Bronchial epithelial cell (primary cell): ENCODE measurements around the gene SLC25A13. TPM values are rescaled to one million over a fixed set of nuclear protein-coding genes. Genes with fewer than 3 reads are reported as not detected.

Source experiments
- DNase-seq: peaks from one replicate; pipeline ENCODE4 v3.0.0-alpha.2; 2010; ENCODE audit warnings: low read depth
- FAIRE-seq: peaks from 2 replicates; lab custom pipeline; 2011; peaks lifted over from hg19 to GRCh38; lab: Jason Lieb, UNC
- H3K27me3 ChIP-seq: 2 replicates; pipeline ENCODE4 v1.5.1; 2011; ENCODE audit warnings: low read length; ENCODE audit not compliant: control insufficient read depth, insufficient read depth
- H3K36me3 ChIP-seq: 2 replicates; pipeline ENCODE4 v1.5.1; 2011; ENCODE audit warnings: low read length; ENCODE audit not compliant: control insufficient read depth, insufficient read depth
- H3K4me3 ChIP-seq: 2 replicates; pipeline ENCODE4 v1.5.1; 2011; ENCODE audit warnings: mild to moderate bottlenecking, low read depth, low read length, control low read depth
- total RNA-seq: library from RNA; depleted of rRNA; stranded (reverse); fragments of >200 nt; gene quantifications from 2 replicates; pipeline ENCODE4 v1.2.1, GENCODE V29; 2014
- TF ChIP-seq, protein P1 (sequence below): IDR thresholded peaks from 2 replicates; pipeline ENCODE4 v1.5.1; 2011; ENCODE audit warnings: mild to moderate bottlenecking, moderate library complexity, low read length, control low read depth, inconsistent platforms; ENCODE audit not compliant: insufficient read depth, severe bottlenecking

Gene SLC25A13
- total RNA-seq, 1 donor from 2014 or later: 16.6 TPM

DNA sequence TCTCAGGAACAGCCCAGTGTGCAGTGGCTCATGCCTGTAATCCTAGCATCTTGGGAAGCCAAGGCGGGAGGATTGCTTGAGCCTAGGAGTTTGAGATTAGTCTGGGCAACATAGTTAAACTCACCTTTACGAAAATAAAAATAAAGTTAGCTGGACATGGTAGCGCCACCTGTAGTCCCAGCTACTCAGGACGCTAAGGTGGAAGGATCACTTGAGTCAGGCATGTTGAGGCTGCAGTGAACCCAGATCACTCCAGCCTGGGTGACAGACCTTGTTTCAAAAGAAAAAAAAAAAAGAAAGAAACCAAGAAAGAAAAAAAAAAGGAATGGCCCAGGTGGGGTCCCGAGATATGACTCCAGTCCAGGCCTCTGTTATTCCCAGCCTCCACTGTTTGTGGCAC, 96.6 kb downstream of the SLC25A13 start:
- FAIRE-seq (no peak), DNase-seq (no peak)
- no peaks in the 10 kb centered on the region for H3K27me3 ChIP-seq
- H3K4me3 ChIP-seq: no peak overlapping the region
- TF ChIP-seq, protein P1, sequence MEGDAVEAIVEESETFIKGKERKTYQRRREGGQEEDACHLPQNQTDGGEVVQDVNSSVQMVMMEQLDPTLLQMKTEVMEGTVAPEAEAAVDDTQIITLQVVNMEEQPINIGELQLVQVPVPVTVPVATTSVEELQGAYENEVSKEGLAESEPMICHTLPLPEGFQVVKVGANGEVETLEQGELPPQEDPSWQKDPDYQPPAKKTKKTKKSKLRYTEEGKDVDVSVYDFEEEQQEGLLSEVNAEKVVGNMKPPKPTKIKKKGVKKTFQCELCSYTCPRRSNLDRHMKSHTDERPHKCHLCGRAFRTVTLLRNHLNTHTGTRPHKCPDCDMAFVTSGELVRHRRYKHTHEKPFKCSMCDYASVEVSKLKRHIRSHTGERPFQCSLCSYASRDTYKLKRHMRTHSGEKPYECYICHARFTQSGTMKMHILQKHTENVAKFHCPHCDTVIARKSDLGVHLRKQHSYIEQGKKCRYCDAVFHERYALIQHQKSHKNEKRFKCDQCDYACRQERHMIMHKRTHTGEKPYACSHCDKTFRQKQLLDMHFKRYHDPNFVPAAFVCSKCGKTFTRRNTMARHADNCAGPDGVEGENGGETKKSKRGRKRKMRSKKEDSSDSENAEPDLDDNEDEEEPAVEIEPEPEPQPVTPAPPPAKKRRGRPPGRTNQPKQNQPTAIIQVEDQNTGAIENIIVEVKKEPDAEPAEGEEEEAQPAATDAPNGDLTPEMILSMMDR: no peak
- H3K36me3 ChIP-seq: peaks cover 1% of the 10 kb centered on the region

DNA sequence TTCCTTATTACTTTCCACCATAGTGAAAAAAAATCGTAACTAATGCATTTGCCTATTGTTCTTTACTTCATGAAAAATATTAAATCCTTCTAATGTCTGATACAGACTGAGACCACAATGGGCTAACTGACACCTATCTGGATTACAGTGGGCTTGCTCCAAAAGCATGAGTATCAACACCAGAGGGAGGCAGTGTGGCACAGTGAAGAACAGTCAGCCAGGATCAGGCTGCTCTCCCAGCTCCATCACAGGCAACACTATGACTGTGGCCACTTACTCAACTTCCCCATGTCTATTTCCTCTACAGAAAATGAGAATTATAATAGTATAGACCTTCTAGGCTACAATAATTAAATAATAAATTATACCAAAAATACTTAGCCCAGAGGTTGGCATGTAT, 97.2 kb downstream of the SLC25A13 start:
- FAIRE-seq (no peak), DNase-seq (peak; percentile 28)
- H3K36me3 ChIP-seq: peaks cover 1% of the 10 kb centered on the region
- TF ChIP-seq, protein P1: no peak
- no peaks in the 10 kb centered on the region for H3K27me3 ChIP-seq
- H3K4me3 ChIP-seq: no peak overlapping the region

DNA sequence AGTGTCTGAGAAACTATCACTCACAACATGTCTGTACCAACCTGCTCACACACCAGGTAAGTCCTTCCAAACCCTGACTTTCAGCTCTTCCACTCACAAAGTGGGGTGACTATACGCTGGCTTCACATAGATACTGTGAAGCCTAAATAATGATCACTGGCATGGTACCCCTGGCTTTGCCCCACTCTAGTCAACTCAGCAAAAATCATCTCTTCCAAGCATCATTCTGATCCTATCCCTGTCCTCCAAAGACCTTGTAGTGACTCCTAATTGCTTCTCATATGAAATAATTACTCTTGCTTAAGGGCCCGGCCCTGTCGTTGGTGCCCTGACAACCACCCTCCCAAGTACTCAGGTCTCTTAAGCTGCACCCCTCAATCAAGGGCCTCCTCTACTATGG, 97.8 kb downstream of the SLC25A13 start:
- peaks cover 1% of the 10 kb centered on the region for H3K36me3 ChIP-seq
- no peaks in the 10 kb centered on the region for H3K27me3 ChIP-seq
- FAIRE-seq (no peak), DNase-seq (no peak)
- TF ChIP-seq, protein P1: no peak
- H3K4me3 ChIP-seq: no peak overlapping the region

DNA sequence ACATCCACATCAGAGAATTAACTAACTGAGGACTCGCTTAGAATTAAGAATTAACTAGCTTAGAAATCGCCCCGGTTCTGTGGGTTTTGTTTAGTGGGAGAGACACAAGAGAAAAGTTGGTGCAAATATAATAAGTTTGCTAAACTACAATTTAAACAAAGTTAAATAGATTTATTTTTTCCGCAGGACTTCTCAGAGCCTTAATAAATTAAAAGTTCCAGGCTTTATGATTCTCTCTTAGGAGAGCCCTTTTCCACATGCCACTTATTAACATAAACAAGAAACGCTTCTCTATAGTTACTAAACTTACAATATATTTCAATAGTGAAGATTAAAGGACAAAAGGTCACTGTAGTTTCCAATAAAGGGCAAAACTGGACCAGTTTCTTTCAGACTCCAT, 100.0 kb downstream of the SLC25A13 start:
- DNase-seq: no peak
- TF ChIP-seq, protein P1: no peak

DNA sequence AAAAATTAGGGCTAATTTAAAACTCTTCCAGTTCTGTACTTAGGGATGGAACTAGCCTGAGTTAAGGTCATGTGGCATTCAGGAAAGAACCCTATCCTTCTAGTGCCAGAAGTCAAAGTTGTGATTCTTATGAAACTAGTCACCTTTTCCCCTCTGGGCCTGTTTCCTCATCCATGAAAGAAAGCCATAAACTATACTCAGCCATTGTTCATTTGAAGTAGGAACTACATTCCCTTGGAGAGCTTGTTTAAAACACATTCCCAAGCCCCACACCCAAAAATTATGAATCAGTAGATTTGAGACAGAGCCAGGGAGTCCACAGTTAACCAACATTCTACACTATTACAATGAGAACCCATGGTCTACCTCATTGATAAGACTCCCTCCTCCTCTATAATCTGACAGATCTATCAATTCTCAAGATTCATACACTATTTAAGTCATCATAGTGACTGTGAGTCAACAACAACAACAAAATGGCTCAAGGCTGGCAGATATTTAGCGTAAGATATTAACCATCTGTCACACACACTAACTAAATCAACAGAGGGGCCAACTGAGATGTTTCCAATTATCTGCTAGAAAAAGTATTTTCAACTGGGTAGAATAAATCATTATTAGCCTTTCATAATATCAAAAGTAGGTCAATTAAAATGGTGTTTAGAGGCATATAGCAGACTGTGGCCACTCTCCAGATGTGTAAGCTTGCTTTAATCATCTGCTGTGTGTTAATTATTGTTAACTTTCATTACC, 102.3 kb downstream of the SLC25A13 start:
- TF ChIP-seq, protein P1: no peak
- H3K36me3 ChIP-seq: no peaks in the 10 kb centered on the region
- DNase-seq: peak; percentile 97
- no peak for FAIRE-seq
- H3K27me3 ChIP-seq: no peaks in the 10 kb centered on the region
- no peak overlapping the region for H3K4me3 ChIP-seq

More for the DNA sequence above, 100.0 kb downstream of the SLC25A13 start:
- H3K36me3 ChIP-seq: no peaks in the 10 kb centered on the region
- no peaks in the 10 kb centered on the region for H3K27me3 ChIP-seq
- no peak for FAIRE-seq
- H3K4me3 ChIP-seq: no peak overlapping the region
